ENCODE measurements around the gene PBX1. TPM values are rescaled to one million over a fixed set of nuclear protein-coding genes. Genes with fewer than 3 reads are reported as not detected.

PBX1 gene
- total and polyA plus RNA-seq, 2 donors from 2014 or later, result 14.9 to 91.5 TPM

DNA sequence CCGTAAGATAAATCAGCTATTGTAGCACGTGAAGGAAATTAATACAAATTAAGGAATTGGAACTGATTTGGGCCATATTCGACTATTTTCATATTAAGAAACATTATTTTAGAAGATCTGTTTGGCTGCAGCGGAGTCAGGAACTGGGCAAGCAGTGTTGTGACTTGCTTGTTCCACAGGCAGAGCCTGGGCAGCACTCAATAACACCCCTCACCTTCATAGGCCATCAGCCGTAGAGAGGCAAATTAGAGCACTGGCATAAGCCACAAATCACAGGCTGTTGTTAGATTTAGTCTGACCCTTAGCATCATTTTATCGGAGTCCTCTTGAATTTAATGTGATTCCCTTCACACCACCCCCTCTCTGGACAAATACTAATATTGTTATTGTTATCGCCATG, 72.8 kb downstream of the PBX1 start:
- no peak overlapping the region for H3K9ac ChIP-seq (ENCODE audit: low read length in 3 of 3)
- peaks cover 0 to 16% (median 8%) of the 10 kb centered on the region in 3 donors for H3K4me1 ChIP-seq (ENCODE audit: control insufficient read depth in 2 of 3, insufficient read depth in 2 of 3, low read depth in 1 of 3, low read length in 3 of 3)
- H3K36me3 ChIP-seq (ENCODE audit: control insufficient read depth in 2 of 3, insufficient read depth in 3 of 3, low read length in 3 of 3), result peaks cover 0 to 3% (median 0%) of the 10 kb centered on the region in 3 donors
- H3K9me3 ChIP-seq (ENCODE audit: control insufficient read depth in 2 of 3, insufficient read depth in 1 of 3, low read length in 3 of 3), result no peaks in the 10 kb centered on the region
- TF ChIP-seq, protein P1, sequence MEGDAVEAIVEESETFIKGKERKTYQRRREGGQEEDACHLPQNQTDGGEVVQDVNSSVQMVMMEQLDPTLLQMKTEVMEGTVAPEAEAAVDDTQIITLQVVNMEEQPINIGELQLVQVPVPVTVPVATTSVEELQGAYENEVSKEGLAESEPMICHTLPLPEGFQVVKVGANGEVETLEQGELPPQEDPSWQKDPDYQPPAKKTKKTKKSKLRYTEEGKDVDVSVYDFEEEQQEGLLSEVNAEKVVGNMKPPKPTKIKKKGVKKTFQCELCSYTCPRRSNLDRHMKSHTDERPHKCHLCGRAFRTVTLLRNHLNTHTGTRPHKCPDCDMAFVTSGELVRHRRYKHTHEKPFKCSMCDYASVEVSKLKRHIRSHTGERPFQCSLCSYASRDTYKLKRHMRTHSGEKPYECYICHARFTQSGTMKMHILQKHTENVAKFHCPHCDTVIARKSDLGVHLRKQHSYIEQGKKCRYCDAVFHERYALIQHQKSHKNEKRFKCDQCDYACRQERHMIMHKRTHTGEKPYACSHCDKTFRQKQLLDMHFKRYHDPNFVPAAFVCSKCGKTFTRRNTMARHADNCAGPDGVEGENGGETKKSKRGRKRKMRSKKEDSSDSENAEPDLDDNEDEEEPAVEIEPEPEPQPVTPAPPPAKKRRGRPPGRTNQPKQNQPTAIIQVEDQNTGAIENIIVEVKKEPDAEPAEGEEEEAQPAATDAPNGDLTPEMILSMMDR (IDR thresholded peaks at IDR 0.05; ENCODE audit: borderline replicate concordance, extremely low read depth, insufficient read depth), result no peak
- intact Hi-C loops (cut with DNase I), result no loop called here
- no peak for FAIRE-seq
- no peaks in the 10 kb centered on the region for H3K27me3 ChIP-seq (ENCODE audit: control insufficient read depth, insufficient read depth, low read length)
- H3K4me3 ChIP-seq (ENCODE audit: low read length in 3 of 3), result no peak overlapping the region
- no peak overlapping the region for H3K27ac ChIP-seq (ENCODE audit: low read depth in 2 of 2, low read length in 2 of 2)
- DNase-seq, result no peak

DNA sequence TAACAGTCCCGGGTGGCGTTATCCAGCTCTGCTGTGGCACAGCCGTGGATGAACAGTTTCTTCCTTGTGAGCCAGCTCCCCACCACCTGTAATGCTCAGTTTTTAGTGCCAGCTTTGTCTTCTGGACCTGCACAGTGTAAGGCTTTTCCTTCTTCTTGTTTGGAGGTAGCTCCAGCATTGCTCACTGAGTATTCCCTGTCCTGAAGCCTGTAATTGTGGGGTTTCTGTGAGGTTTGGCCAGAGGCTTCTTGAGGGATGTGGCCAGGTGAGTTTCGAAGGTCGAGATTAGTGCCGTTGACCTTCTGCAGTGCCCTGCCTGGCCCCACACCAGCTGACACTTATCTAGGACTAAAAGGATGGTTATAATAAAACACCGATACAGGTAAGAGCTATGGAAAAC, 75.0 kb downstream of the PBX1 start:
- FAIRE-seq (no peak), DNase-seq (no peak)
- H3K4me3 ChIP-seq (ENCODE audit: low read length in 3 of 3), result no peak overlapping the region
- H3K27ac ChIP-seq (ENCODE audit: low read depth in 2 of 2, low read length in 2 of 2), result no peak overlapping the region
- no peaks in the 10 kb centered on the region for H3K9me3 ChIP-seq (ENCODE audit: control insufficient read depth in 2 of 3, insufficient read depth in 1 of 3, low read length in 3 of 3)
- H3K9ac ChIP-seq (ENCODE audit: low read length in 3 of 3), result no peak overlapping the region
- TF ChIP-seq, protein P1 (IDR thresholded peaks at IDR 0.05; ENCODE audit: borderline replicate concordance, extremely low read depth, insufficient read depth), result no peak
- intact Hi-C loops (cut with DNase I), result no loop called here
- H3K36me3 ChIP-seq (ENCODE audit: control insufficient read depth in 2 of 3, insufficient read depth in 3 of 3, low read length in 3 of 3), result no peaks in the 10 kb centered on the region
- no peaks in the 10 kb centered on the region for H3K27me3 ChIP-seq (ENCODE audit: control insufficient read depth, insufficient read depth, low read length)
- peaks cover 2 to 33% (median 20%) of the 10 kb centered on the region in 3 donors for H3K4me1 ChIP-seq (ENCODE audit: control insufficient read depth in 2 of 3, insufficient read depth in 2 of 3, low read depth in 1 of 3, low read length in 3 of 3)

DNA sequence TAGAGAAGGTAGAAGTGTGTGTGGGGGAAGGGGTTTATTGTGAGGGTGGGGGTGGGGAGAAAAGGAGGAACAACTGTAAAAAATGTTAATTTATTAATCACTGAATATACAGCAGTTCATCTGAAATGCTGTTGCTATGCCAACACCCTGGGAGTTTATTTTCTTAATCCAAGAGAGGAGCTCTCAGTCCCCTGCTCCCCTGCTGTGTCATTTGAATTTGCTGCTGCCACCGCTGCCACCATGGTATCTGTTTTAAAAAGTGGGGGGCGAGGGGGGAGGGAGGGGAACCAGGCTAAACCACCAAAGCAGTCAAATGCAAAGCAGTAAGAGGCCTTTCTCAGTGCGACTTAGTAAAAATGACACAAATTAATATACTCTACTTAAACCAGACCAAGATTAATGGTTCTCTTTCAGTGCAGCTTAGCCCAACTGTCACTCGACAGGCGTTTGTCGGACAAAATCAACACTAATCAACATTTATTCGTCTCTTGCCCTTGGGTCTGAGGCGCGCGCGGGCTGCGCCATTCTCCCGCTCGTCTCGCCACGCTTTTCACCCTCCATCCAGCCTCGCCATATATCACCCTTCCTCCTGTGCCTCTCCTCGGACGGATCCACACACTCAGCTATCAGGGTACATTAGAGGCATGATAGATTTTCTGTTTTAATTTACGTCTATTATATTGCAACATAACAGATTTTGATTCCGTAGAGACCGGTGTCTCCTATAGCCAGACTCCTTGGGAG, 76.2 kb downstream of the PBX1 start:
- intact Hi-C loops (cut with DNase I), result no loop called here
- H3K27me3 ChIP-seq (ENCODE audit: control insufficient read depth, insufficient read depth, low read length), result no peaks in the 10 kb centered on the region
- peak in 4 of 5 donors; percentile 62 to 72 (median 66) for DNase-seq
- no peak for FAIRE-seq
- H3K4me3 ChIP-seq (ENCODE audit: low read length in 3 of 3), result no peak overlapping the region
- H3K4me1 ChIP-seq (ENCODE audit: control insufficient read depth in 2 of 3, insufficient read depth in 2 of 3, low read depth in 1 of 3, low read length in 3 of 3), result peaks cover 2 to 36% (median 20%) of the 10 kb centered on the region in 3 donors
- H3K36me3 ChIP-seq (ENCODE audit: control insufficient read depth in 2 of 3, insufficient read depth in 3 of 3, low read length in 3 of 3), result no peaks in the 10 kb centered on the region
- H3K9me3 ChIP-seq (ENCODE audit: control insufficient read depth in 2 of 3, insufficient read depth in 1 of 3, low read length in 3 of 3), result no peaks in the 10 kb centered on the region
- peak overlapping the region; percentile 13 to 61 for H3K27ac ChIP-seq (ENCODE audit: low read depth in 2 of 2, low read length in 2 of 2)
- no peak overlapping the region for H3K9ac ChIP-seq (ENCODE audit: low read length in 3 of 3)
- TF ChIP-seq, protein P1 (IDR thresholded peaks at IDR 0.05; ENCODE audit: borderline replicate concordance, extremely low read depth, insufficient read depth), result no peak

All from kidney (tissue), 14 donors.